K562 (cell line): ENCODE data around the gene FMNL1. TPM values are rescaled to one million over a fixed set of nuclear protein-coding genes. Genes with fewer than 3 reads are reported as not detected.

Source experiments
- ATAC-seq: fragments of 200-7000 bp; cut with Tn5 transposase; 3 replicates; pipeline ENCODE4 v1.9.1; 2020; ENCODE audit warnings: moderate library complexity
- BruUV-seq: library from RNA; stranded (reverse); fragments of 400-500 nt; replicated peaks from 2 replicates; lab custom pipeline; 2021; lab: Mats Ljungman, UMichigan
- CTCF ChIA-PET: fragments of 300-600 bp; formaldehyde crosslinking; extraction: SDS; loops from one replicate; lab custom pipeline; 2021; ENCODE audit warnings: low intra/inter-chr PET ratio; lab: Yijun Ruan, JAX
- POLR2A ChIA-PET: fragments of 300-600, 350-650 bp; sonication (Branson Sonifier 250); formaldehyde crosslinking; extraction: SDS; loops from one replicate; lab custom pipeline; 2021; ENCODE audit warnings: antibody characterized with exemption, inconsistent platforms; lab: Yijun Ruan, JAX
- DNase-seq, 4 experiments: peaks; one replicate each; pipeline versions ENCODE4 v3.0.0 to v3.0.0-alpha.2; 2011 to 2018; ENCODE audit warnings: low spot score in 3 of 4, mixed read lengths in 3 of 4; ENCODE audit errors: extremely low read depth in 1 of 4
- FAIRE-seq: peaks from 2 replicates; lab custom pipeline; 2011; peaks lifted over from hg19 to GRCh38; lab: Jason Lieb, UNC
- H2AFZ ChIP-seq: 2 replicates; pipeline ENCODE4 v1.6.0; 2011; ENCODE audit warnings: low read depth, low read length, control low read depth, inconsistent platforms
- H3K27ac ChIP-seq: fragments of 200-600 bp; 3 replicates; pipeline ENCODE4 v1.8.0; 2011; ENCODE audit warnings: low read depth, mild to moderate bottlenecking, control low read depth, inconsistent platforms, low read length, moderate library complexity, mixed read lengths; ENCODE audit errors: extremely low read depth
- H3K27me3 ChIP-seq, 2 experiments: fragments of 300-600 bp in 1 of 2; 2 replicates in 1 of 2; 3 replicates in 1 of 2; pipeline versions ENCODE4 v1.6.0 to v1.8.0; 2011; ENCODE audit warnings: inconsistent platforms in 2 of 2, low read length in 2 of 2, mild to moderate bottlenecking in 1 of 2, mixed read lengths in 1 of 2, moderate library complexity in 1 of 2; ENCODE audit not compliant: control insufficient read depth in 2 of 2, insufficient read depth in 2 of 2
- H3K36me3 ChIP-seq: fragments of 300-600 bp; 3 replicates; pipeline ENCODE4 v1.8.0; 2011; ENCODE audit warnings: mild to moderate bottlenecking, low read length, inconsistent platforms; ENCODE audit not compliant: control insufficient read depth, insufficient read depth
- H3K4me1 ChIP-seq, 2 experiments: fragments of 200-600 bp in 1 of 2; replicated peaks in 1 of 2; 2 replicates in 1 of 2; 3 replicates in 1 of 2; pipeline versions ENCODE4 v1.5.1 to v1.8.0; 2011; ENCODE audit warnings: inconsistent platforms in 2 of 2, low read length in 2 of 2, mild to moderate bottlenecking in 1 of 2, mixed read lengths in 1 of 2, moderate library complexity in 1 of 2; ENCODE audit not compliant: control insufficient read depth in 2 of 2, insufficient read depth in 2 of 2
- H3K4me2 ChIP-seq: 2 replicates; pipeline ENCODE4 v1.6.1; 2011; ENCODE audit warnings: low read length, control low read depth, inconsistent platforms, mixed read lengths; ENCODE audit not compliant: insufficient read depth
- H3K4me3 ChIP-seq: fragments of 200-600 bp; sonication (generic), shearing (Covaris generic); 2 replicates; pipeline ENCODE4 v1.5.1; 2016; ENCODE audit warnings: control low read depth, inconsistent platforms
- H3K79me2 ChIP-seq: fragments of 200-600 bp; 3 replicates; pipeline ENCODE4 v1.8.0; 2011; ENCODE audit warnings: low read length, inconsistent platforms; ENCODE audit not compliant: control insufficient read depth, insufficient read depth
- H3K9ac ChIP-seq, 2 experiments: 2 replicates each; pipeline versions ENCODE4 v1.6.0 to v1.6.1; 2011; ENCODE audit warnings: low read depth in 2 of 2, low read length in 2 of 2, control low read depth in 1 of 2, inconsistent platforms in 1 of 2, mild to moderate bottlenecking in 1 of 2, mixed read lengths in 1 of 2; ENCODE audit not compliant: insufficient read depth in 1 of 2
- H3K9me1 ChIP-seq: one replicate; pipeline ENCODE4 v1.6.0; 2011; ENCODE audit warnings: inconsistent platforms, mild to moderate bottlenecking, low read length, moderate library complexity; ENCODE audit not compliant: control insufficient read depth, insufficient read depth
- H3K9me3 ChIP-seq: replicated peaks from 2 replicates; pipeline ENCODE4 v1.5.1; 2011; ENCODE audit warnings: low read depth, low read length, inconsistent platforms; ENCODE audit not compliant: control insufficient read depth, insufficient read depth
- H4K20me1 ChIP-seq: replicated peaks from 2 replicates; pipeline ENCODE4 v1.6.1; 2011; ENCODE audit warnings: low read length, inconsistent platforms, mixed read lengths; ENCODE audit not compliant: control insufficient read depth, insufficient read depth
- ARID2 ChIP-seq: fragments of 450-650 bp; IDR thresholded peaks from 2 replicates; pipeline ENCODE4 v1.6.1; 2017; ENCODE audit warnings: antibody characterized with exemption, mild to moderate bottlenecking
- CREM ChIP-seq: IDR thresholded peaks from 2 replicates; pipeline ENCODE4 v1.6.1; 2014; ENCODE audit warnings: antibody characterized with exemption, low read depth
- CSDE1 ChIP-seq, 2 experiments: fragments of 450-650 bp; IDR thresholded peaks; 2 replicates each; pipeline ENCODE4 v1.6.1; 2016; ENCODE audit warnings: mild to moderate bottlenecking in 1 of 2
- LCOR ChIP-seq: sonication (generic); formaldehyde crosslinking; IDR thresholded peaks from 2 replicates; pipeline ENCODE4 v1.8.0; 2022; ENCODE audit warnings: mild to moderate bottlenecking, missing genetic modification reagents
- MAZ ChIP-seq, 2 experiments: fragments of 450-650 bp in 1 of 2; sonication (generic) in 1 of 2; formaldehyde crosslinking; IDR thresholded peaks in 1 of 2; conservative IDR thresholded peaks in 1 of 2; 2 replicates each; pipeline versions ENCODE4 v1.4.0 to v1.5.0; 2020; ENCODE audit warnings: mild to moderate bottlenecking in 1 of 2, missing genetic modification reagents in 1 of 2
- RB1 ChIP-seq: fragments of 450-650 bp; IDR thresholded peaks from 2 replicates; pipeline ENCODE4 v1.6.1; 2017; ENCODE audit warnings: low read depth, mild to moderate bottlenecking
- ZBTB7A ChIP-seq: IDR thresholded peaks from 2 replicates; pipeline ENCODE4 v1.6.1; 2011; ENCODE audit warnings: low read depth, mild to moderate bottlenecking, low read length, moderate library complexity, borderline replicate concordance; ENCODE audit not compliant: control insufficient read depth
- ZNF263 ChIP-seq: sonication (generic); formaldehyde crosslinking; IDR thresholded peaks from 2 replicates; pipeline ENCODE4 v1.8.0; 2022; ENCODE audit warnings: mild to moderate bottlenecking, missing genetic modification reagents, borderline replicate concordance
- WGBS: fragments of 100-300 bp; shearing (Covaris generic); methylation state at CpG from one replicate; pipeline ENCODE4 v1.1.6; 2016; ENCODE audit warnings: low coverage, mixed read lengths; ENCODE audit not compliant: insufficient coverage; ENCODE audit errors: missing lambda C conversion rate; 5-methylcytosine and 5-hydroxymethylcytosine counted together
- in situ Hi-C: fragments of 300-500 bp; cut with MboI; formaldehyde crosslinking; loops from 4 replicates; pipeline ENCODE4 v1.15.0; 2018; ENCODE audit warnings: inconsistent platforms, mixed read lengths
- intact Hi-C: fragments of 100-400 bp; cut with micrococcal nuclease; formaldehyde crosslinking; loops from 2 replicates; pipeline ENCODE4 v1.14.2; 2022
- polyA plus RNA-seq, 8 experiments: library from polyadenylated mRNA; depleted of rRNA in 4 of 8; stranded (reverse) in 5 of 8; unstranded in 3 of 8; fragments of >200 nt; fragmentation: Nextera tagmentation in 2 of 8; fragmentation: Illumina TruSeq in 1 of 8; extraction: Ambion mirVana in 2 of 8; extraction: Trizol in 1 of 8; gene quantifications; 2 replicates each; pipeline versions ENCODE4 v1.2.1 to v1.2.3, GENCODE V29; 2011 to 2014; ENCODE audit warnings: inconsistent platforms in 1 of 8, missing spikeins in 1 of 8
- total RNA-seq, 7 experiments: library from RNA; depleted of rRNA in 6 of 7; stranded (reverse); fragments of >200 nt in 6 of 7; fragmentation: Illumina TruSeq in 2 of 7; extraction: Trizol in 2 of 7; gene quantifications; 2 replicates each; pipeline versions ENCODE4 v1.2.1 to v1.2.3, GENCODE V29; 2011 to 2021; ENCODE audit warnings: low replicate concordance in 1 of 7
- TF ChIP-seq, protein P1 (sequence below), 3 experiments: IDR thresholded peaks in 2 of 3; conservative IDR thresholded peaks in 1 of 3; 2 replicates each; pipeline ENCODE4 v1.5.1; 2011 to 2012; ENCODE audit warnings: low read length in 3 of 3, mild to moderate bottlenecking in 3 of 3, control low read depth in 2 of 3, improper control_type of control experiment in 1 of 3, inconsistent platforms in 1 of 3, low read depth in 1 of 3, mixed read lengths in 1 of 3, moderate library complexity in 1 of 3; ENCODE audit not compliant: insufficient read depth in 2 of 3
- TF ChIP-seq, protein P2 (sequence below), 2 experiments: fragments of 450-650 bp; formaldehyde crosslinking in 1 of 2; IDR thresholded peaks; 2 replicates each; pipeline versions ENCODE4 v1.4.0 to v1.6.1; 2014 to 2020; ENCODE audit warnings: mild to moderate bottlenecking in 2 of 2, borderline replicate concordance in 1 of 2, low read depth in 1 of 2

FMNL1 gene
- total and polyA plus RNA-seq, 9 of the 15 experiments (the other 6 are each of a cell fraction or from before 2014, with no cell fraction given): 0.70 to 36.6 (median 7.7) TPM

DNA sequence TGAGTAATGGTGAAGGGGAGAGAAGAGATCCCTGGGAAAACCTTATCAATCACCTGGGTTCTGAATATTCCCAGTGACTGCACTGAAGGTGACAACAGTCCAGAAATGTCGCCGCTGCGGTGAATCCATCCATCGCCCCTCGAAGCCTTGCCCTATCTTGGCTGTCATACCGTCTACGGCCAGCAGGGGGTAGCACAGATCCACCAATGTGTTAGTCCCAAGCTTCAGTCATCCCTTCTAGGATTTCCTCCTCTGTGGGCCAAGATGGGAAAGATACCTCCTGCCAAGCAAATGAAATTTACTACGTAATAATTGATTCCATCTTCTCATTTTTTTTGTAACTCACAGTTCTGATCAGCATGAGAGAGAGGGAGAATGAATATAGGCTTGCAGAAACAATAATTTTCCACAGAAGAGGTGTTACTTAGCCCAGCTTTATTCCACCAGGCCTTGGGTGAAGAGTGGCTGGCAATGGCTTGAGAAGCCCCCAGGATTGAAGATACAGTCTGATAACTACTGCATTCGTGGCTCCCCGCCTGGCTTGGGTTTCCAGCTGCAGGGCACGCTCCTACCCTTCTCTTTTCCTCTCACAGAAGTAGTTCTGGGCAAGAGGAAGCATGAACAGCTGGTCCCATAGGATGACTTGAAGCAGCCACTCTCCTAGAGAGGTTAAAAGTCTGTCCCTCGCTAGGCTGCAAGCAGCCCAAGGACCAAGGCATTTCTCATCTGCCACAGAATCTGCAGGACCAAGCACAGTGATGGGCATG is 2.6 kb upstream of the FMNL1 start:
- H3K27me3 ChIP-seq: no peaks in the 10 kb centered on the region
- no peak overlapping the region for H3K27ac ChIP-seq
- DNase-seq: peak; percentile 74 to 85 (median 77)
- CTCF ChIA-PET: interaction anchor here (0.9 to 2.8 kb wide), 9 partner anchors 12 to 207 kb away, joined by 3 to 44 read pairs (median 5); no protein-coding TSS in a partner anchor
- H3K9me1 ChIP-seq: no peaks in the 10 kb centered on the region
- peak; percentile 76 for ATAC-seq
- no TSS peak for BruUV-seq
- no peak overlapping the region for H2AFZ ChIP-seq
- H3K4me1 ChIP-seq: peaks cover 16 to 33% of the 10 kb centered on the region in 2 experiments; a peak in 4 of 5 replicates
- FAIRE-seq: peak; percentile 98
- no peaks in the 10 kb centered on the region for H4K20me1 ChIP-seq
- no peak overlapping the region for H3K9ac ChIP-seq
- no peak overlapping the region for H3K4me2 ChIP-seq
- H3K36me3 ChIP-seq: no peaks in the 10 kb centered on the region; the same call in 2 of the 3 replicates
- in situ Hi-C loops: loop anchor here (5.0 kb wide), 1 partner anchor 168 kb away; no protein-coding TSS in a partner anchor
- H3K79me2 ChIP-seq: peaks cover 19% of the 10 kb centered on the region
- WGBS: 12% methylated on average over 12 of the region's 12 CpGs
- POLR2A ChIA-PET: interaction anchor here (0.7 to 1.9 kb wide), 9 partner anchors 9 to 84 kb away, joined by 3 to 27 read pairs (median 4); partner anchors contain the start of genes ACBD4 and HEXIM1
- intact Hi-C loops: loop anchor here (1.0 to 2.0 kb wide), 4 partner anchors 16 to 206 kb away; no protein-coding TSS in a partner anchor
- H3K4me3 ChIP-seq: no peak overlapping the region
- H3K9me3 ChIP-seq: no peaks in the 10 kb centered on the region
- TF ChIP-seq, protein P1, sequence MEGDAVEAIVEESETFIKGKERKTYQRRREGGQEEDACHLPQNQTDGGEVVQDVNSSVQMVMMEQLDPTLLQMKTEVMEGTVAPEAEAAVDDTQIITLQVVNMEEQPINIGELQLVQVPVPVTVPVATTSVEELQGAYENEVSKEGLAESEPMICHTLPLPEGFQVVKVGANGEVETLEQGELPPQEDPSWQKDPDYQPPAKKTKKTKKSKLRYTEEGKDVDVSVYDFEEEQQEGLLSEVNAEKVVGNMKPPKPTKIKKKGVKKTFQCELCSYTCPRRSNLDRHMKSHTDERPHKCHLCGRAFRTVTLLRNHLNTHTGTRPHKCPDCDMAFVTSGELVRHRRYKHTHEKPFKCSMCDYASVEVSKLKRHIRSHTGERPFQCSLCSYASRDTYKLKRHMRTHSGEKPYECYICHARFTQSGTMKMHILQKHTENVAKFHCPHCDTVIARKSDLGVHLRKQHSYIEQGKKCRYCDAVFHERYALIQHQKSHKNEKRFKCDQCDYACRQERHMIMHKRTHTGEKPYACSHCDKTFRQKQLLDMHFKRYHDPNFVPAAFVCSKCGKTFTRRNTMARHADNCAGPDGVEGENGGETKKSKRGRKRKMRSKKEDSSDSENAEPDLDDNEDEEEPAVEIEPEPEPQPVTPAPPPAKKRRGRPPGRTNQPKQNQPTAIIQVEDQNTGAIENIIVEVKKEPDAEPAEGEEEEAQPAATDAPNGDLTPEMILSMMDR (IDR thresholded peaks at IDR 0.05 in 2 of 3, conservative IDR thresholded peaks at IDR 0.05 in 1 of 3; ENCODE audit: insufficient read depth in 2 of 3, low read depth in 1 of 3, low read length in 3 of 3): peak; percentile 92 to 96 (median 96)
- TF ChIP-seq ZNF263 (CRISPR knock-in tag) (peak; percentile 62; the same call in 1 of the 2 replicates), MAZ (CRISPR knock-in tag; conservative IDR thresholded peaks at IDR 0.05 in 1 of 2, IDR thresholded peaks at IDR 0.05 in 1 of 2) (peak in 1 of 2 experiments; percentile 56; a peak in 2 of 4 replicates), CREM (peak; percentile 62; the same call in 1 of the 2 replicates), LCOR (CRISPR knock-in tag) (no peak), CSDE1 (IDR thresholded peaks at IDR 0.05) (no peak), RB1 (0 out of 2 replicates have a peak, but pooled peaks have one; percentile 32), ARID2 (peak; percentile 78), ZBTB7A (no peak)
- TF ChIP-seq, protein P2, sequence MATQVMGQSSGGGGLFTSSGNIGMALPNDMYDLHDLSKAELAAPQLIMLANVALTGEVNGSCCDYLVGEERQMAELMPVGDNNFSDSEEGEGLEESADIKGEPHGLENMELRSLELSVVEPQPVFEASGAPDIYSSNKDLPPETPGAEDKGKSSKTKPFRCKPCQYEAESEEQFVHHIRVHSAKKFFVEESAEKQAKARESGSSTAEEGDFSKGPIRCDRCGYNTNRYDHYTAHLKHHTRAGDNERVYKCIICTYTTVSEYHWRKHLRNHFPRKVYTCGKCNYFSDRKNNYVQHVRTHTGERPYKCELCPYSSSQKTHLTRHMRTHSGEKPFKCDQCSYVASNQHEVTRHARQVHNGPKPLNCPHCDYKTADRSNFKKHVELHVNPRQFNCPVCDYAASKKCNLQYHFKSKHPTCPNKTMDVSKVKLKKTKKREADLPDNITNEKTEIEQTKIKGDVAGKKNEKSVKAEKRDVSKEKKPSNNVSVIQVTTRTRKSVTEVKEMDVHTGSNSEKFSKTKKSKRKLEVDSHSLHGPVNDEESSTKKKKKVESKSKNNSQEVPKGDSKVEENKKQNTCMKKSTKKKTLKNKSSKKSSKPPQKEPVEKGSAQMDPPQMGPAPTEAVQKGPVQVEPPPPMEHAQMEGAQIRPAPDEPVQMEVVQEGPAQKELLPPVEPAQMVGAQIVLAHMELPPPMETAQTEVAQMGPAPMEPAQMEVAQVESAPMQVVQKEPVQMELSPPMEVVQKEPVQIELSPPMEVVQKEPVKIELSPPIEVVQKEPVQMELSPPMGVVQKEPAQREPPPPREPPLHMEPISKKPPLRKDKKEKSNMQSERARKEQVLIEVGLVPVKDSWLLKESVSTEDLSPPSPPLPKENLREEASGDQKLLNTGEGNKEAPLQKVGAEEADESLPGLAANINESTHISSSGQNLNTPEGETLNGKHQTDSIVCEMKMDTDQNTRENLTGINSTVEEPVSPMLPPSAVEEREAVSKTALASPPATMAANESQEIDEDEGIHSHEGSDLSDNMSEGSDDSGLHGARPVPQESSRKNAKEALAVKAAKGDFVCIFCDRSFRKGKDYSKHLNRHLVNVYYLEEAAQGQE (IDR thresholded peaks at IDR 0.05; ENCODE audit: borderline replicate concordance): peak; percentile 91
- TF ChIP-seq, protein P2 (CRISPR knock-in tag; IDR thresholded peaks at IDR 0.05; ENCODE audit: low read depth): no peak
